HCT116 (cell line): ENCODE results near the gene AMOTL1. TPM values are rescaled to one million over a fixed set of nuclear protein-coding genes. Genes with fewer than 3 reads are reported as not detected.

Source experiments
- ATAC-seq: fragments of 200-7000 bp; cut with Tn5 transposase; 2 replicates; pipeline ENCODE4 v1.9.1; 2020; ENCODE audit warnings: mild to moderate bottlenecking, moderate library complexity
- BruUV-seq: library from RNA; stranded (reverse); fragments of 400-500 nt; replicated peaks from 2 replicates; lab custom pipeline; 2021; lab: Mats Ljungman, UMichigan
- CTCF ChIA-PET: fragments of 300-600 bp; sonication (Branson Sonifier 250); formaldehyde crosslinking; loops from one replicate; lab custom pipeline; 2021; ENCODE audit warnings: antibody characterized with exemption; lab: Charles Lee
- POLR2A ChIA-PET: fragments of 300-600, 350-600 bp; sonication (Branson Sonifier 250); formaldehyde crosslinking; loops from one replicate; lab custom pipeline; 2021; ENCODE audit warnings: antibody characterized with exemption; lab: Charles Lee
- RAD21 ChIA-PET, 2 experiments: fragments of 300-600 bp; sonication (Branson Sonifier 250); formaldehyde crosslinking; loops; one replicate each; lab custom pipeline; 2023; ENCODE audit warnings: low total read pairs in 2 of 2; ENCODE audit not compliant: uncharacterized antibody in 2 of 2, unreplicated experiment in 2 of 2, low non-redundant PET in 1 of 2; lab: Charles Lee
- DNase-seq: peaks from one replicate; pipeline ENCODE4 v3.0.0-alpha.2; 2010; ENCODE audit warnings: low read depth, low spot score
- H2AFZ ChIP-seq: fragments of 200-600 bp; shearing (Covaris generic), sonication (generic); 2 replicates; pipeline ENCODE4 v1.6.1; 2017; ENCODE audit warnings: low read depth, mixed run types, mixed read lengths, antibody characterized with exemption, low read length; ENCODE audit not compliant: poor library complexity, severe bottlenecking
- H3K27ac ChIP-seq: 2 replicates; pipeline ENCODE4 v1.5.1; 2012; ENCODE audit warnings: low read depth, low read length
- H3K27me3 ChIP-seq: fragments of 200-600 bp; sonication (generic); 2 replicates; pipeline ENCODE4 v1.6.1; 2016; ENCODE audit warnings: mixed run types, low read length, mixed read lengths; ENCODE audit not compliant: insufficient read depth
- H3K36me3 ChIP-seq, 2 experiments: fragments of 200-500 bp in 1 of 2; fragments of 200-600 bp in 1 of 2; sonication (Bioruptor generic) in 1 of 2; sonication (generic) in 1 of 2; 2 replicates each; pipeline versions ENCODE4 v1.5.1 to v1.6.1; 2014 to 2016; ENCODE audit warnings: low read length in 2 of 2, inconsistent platforms in 1 of 2, mixed read lengths in 1 of 2, mixed run types in 1 of 2; ENCODE audit not compliant: insufficient read depth in 2 of 2, control insufficient read depth in 1 of 2
- H3K4me1 ChIP-seq, 2 experiments: fragments of 200-600 bp in 1 of 2; sonication (generic) in 1 of 2; 2 replicates each; pipeline versions ENCODE4 v1.5.1 to v1.6.1; 2012 to 2017; ENCODE audit warnings: low read length in 2 of 2, inconsistent platforms in 1 of 2, mild to moderate bottlenecking in 1 of 2, mixed read lengths in 1 of 2, mixed run types in 1 of 2, moderate library complexity in 1 of 2; ENCODE audit not compliant: insufficient read depth in 2 of 2, control insufficient read depth in 1 of 2
- H3K4me2 ChIP-seq: fragments of 200-600 bp; sonication (generic); 2 replicates; pipeline ENCODE4 v1.6.1; 2017; ENCODE audit warnings: mixed run types, low read length, mixed read lengths
- H3K4me3 ChIP-seq, 2 experiments: fragments of 200-600 bp in 1 of 2; sonication (generic) in 1 of 2; replicated peaks in 1 of 2; 2 replicates each; pipeline ENCODE4 v1.5.1; 2011 to 2016; ENCODE audit warnings: low read length in 2 of 2, control low read depth in 1 of 2, low read depth in 1 of 2, mild to moderate bottlenecking in 1 of 2, mixed read lengths in 1 of 2, mixed run types in 1 of 2
- H3K79me2 ChIP-seq: fragments of 200-600 bp; sonication (generic); 2 replicates; pipeline ENCODE4 v1.6.1; 2017; ENCODE audit warnings: mild to moderate bottlenecking, mixed run types, low read length, moderate library complexity, mixed read lengths; ENCODE audit not compliant: insufficient read depth
- H3K9ac ChIP-seq: fragments of 200-600 bp; sonication (generic); 2 replicates; pipeline ENCODE4 v1.6.1; 2016; ENCODE audit warnings: low read length, mixed read lengths
- H3K9me2 ChIP-seq: fragments of 200-600 bp; sonication (generic), shearing (Covaris generic); 2 replicates; pipeline ENCODE4 v1.6.1; 2017; ENCODE audit warnings: mixed run types, mild to moderate bottlenecking, moderate library complexity; ENCODE audit not compliant: insufficient read depth
- H3K9me3 ChIP-seq, 2 experiments: fragments of 200-500 bp in 1 of 2; fragments of 200-600 bp in 1 of 2; sonication (Bioruptor generic) in 1 of 2; sonication (generic) in 1 of 2; 2 replicates each; pipeline ENCODE4 v1.6.1; 2014 to 2017; ENCODE audit warnings: low read length in 2 of 2, mixed read lengths in 2 of 2, inconsistent platforms in 1 of 2, low read depth in 1 of 2, mild to moderate bottlenecking in 1 of 2, mixed run types in 1 of 2, moderate library complexity in 1 of 2; ENCODE audit not compliant: control insufficient read depth in 1 of 2, insufficient read depth in 1 of 2
- H4K20me1 ChIP-seq: fragments of 200-600 bp; sonication (generic), shearing (Covaris generic); 2 replicates; pipeline ENCODE4 v1.6.1; 2017; ENCODE audit warnings: mixed run types, mild to moderate bottlenecking, moderate library complexity; ENCODE audit not compliant: insufficient read depth
- CBX3 ChIP-seq: IDR thresholded peaks from 2 replicates; pipeline ENCODE4 v1.6.1; 2012; ENCODE audit warnings: low read depth
- CEBPB ChIP-seq: IDR thresholded peaks from 2 replicates; pipeline ENCODE4 v1.6.1; 2012; ENCODE audit warnings: low read depth
- FOSL1 ChIP-seq: IDR thresholded peaks from 2 replicates; pipeline ENCODE4 v1.6.1; 2012; ENCODE audit warnings: low read depth
- JUND ChIP-seq: IDR thresholded peaks from 2 replicates; pipeline ENCODE4 v1.6.1; 2012
- POLR2AphosphoS5 ChIP-seq: IDR thresholded peaks from 2 replicates; pipeline ENCODE4 v1.6.1; 2011; ENCODE audit warnings: mild to moderate bottlenecking, low read depth, low read length, moderate library complexity
- RAD21 ChIP-seq: IDR thresholded peaks from 2 replicates; pipeline ENCODE4 v1.6.1; 2012; ENCODE audit warnings: low read depth, mild to moderate bottlenecking
- SP1 ChIP-seq: IDR thresholded peaks from 2 replicates; pipeline ENCODE4 v1.6.1; 2012; ENCODE audit warnings: low read depth
- SRF ChIP-seq: IDR thresholded peaks from 2 replicates; pipeline ENCODE4 v1.6.1; 2012; ENCODE audit warnings: low read depth
- TCF7L2 ChIP-seq: IDR thresholded peaks from 2 replicates; pipeline ENCODE4 v1.7.0; 2011; ENCODE audit warnings: borderline replicate concordance, inconsistent platforms; ENCODE audit not compliant: insufficient read depth, insufficient read length; ENCODE audit errors: extremely low read depth
- YY1 ChIP-seq: IDR thresholded peaks from 2 replicates; pipeline ENCODE4 v1.6.1; 2011; ENCODE audit warnings: low read length, low read depth, moderate library complexity, mild to moderate bottlenecking; ENCODE audit not compliant: insufficient replicate concordance; ENCODE audit errors: extremely low read depth
- ZFX ChIP-seq: fragments of 450-650 bp; IDR thresholded peaks from 2 replicates; pipeline ENCODE4 v1.6.1; 2017
- ZNF274 ChIP-seq: fragments of 200-500 bp; sonication (Bioruptor generic); IDR thresholded peaks from 2 replicates; pipeline ENCODE4 v1.6.1; 2014; ENCODE audit warnings: mild to moderate bottlenecking, low read depth, low read length, inconsistent platforms
- intact Hi-C: fragments of 100-400 bp; cut with micrococcal nuclease; formaldehyde crosslinking; loops from 2 replicates; pipeline ENCODE4 v1.10.0; 2022
- total RNA-seq: library from RNA; stranded (reverse); gene quantifications from one replicate; pipeline ENCODE4 v1.2.1, GENCODE V29; 2021; ENCODE audit not compliant: unreplicated experiment
- TF ChIP-seq, protein P1 (sequence below): IDR thresholded peaks from 2 replicates; pipeline ENCODE4 v1.6.1; 2012

Gene AMOTL1
- total RNA-seq, 1 experiment from 2014 or later, result 27.6 TPM

DNA sequence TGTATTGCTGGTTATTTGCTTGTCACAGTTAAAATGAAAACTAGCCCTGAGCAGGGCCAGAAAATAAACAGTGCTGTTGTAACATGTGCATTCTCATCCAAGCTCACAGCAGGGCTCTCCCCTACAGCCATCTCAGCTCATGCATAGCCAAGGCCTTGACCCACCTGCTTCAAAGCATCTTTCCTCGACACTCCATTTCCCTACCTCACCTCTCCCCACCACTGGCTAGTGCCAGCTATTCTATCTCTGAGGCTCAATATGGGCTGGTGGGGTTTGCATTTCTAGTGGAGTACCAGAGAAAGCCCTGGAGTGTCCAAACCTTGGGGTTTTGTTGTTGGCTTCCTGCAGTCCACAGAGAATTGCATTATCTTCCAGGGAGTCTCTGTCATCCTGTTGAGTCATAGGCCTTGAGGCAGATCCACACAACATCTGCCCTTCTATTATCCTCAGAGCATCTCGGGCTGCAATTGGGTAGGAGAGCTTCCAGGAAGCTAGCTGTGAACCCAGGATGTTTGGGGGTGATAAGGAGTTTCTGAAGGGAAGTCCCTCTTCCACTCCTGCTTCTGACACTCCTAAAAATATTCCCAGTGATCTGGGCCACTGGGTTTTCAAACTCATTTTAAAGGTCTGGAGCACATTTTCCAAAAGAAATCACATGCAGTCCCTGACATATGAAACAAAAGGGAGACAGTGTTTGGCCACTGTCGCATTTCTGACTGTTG lies 36.1 kb upstream of the AMOTL1 start:
- ChIA-PET CTCF (interaction anchor here (0.6 kb wide), 1 partner anchor 109 kb away, joined by 3 read pairs; no protein-coding TSS in a partner anchor), RAD21 (no interaction called here), POLR2A (no interaction called here)
- H2AFZ ChIP-seq, result peak overlapping the region; percentile 37
- intact Hi-C loops, result no loop called here
- no peaks in the 10 kb centered on the region for H3K9me3 ChIP-seq
- H4K20me1 ChIP-seq, result no peaks in the 10 kb centered on the region
- H3K4me1 ChIP-seq, result peaks cover 47 to 54% of the 10 kb centered on the region in 2 experiments
- H3K27me3 ChIP-seq, result no peaks in the 10 kb centered on the region
- BruUV-seq, result no TSS peak
- no peak overlapping the region for H3K9ac ChIP-seq
- H3K9me2 ChIP-seq, result no peaks in the 10 kb centered on the region
- no peak overlapping the region for H3K4me3 ChIP-seq
- TF ChIP-seq RAD21 (no peak), CBX3 (0 out of 2 replicates have a peak, but pooled peaks have one; percentile 3), ZNF274 (no peak), YY1 (no peak), TCF7L2 (peak; percentile 17), POLR2AphosphoS5 (no peak), ZFX (no peak), FOSL1 (peak; percentile 23; the same call in 1 of the 2 replicates), SP1 (no peak; the same call in 1 of the 2 replicates), SRF (no peak), CEBPB (0 out of 2 replicates have a peak, but pooled peaks have one; percentile 46), JUND (0 out of 2 replicates have a peak, but pooled peaks have one; percentile 21)
- TF ChIP-seq, protein P1, sequence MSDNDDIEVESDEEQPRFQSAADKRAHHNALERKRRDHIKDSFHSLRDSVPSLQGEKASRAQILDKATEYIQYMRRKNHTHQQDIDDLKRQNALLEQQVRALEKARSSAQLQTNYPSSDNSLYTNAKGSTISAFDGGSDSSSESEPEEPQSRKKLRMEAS, result no peak
- DNase-seq (no peak), ATAC-seq (peak; percentile 21)
- no peaks in the 10 kb centered on the region for H3K36me3 ChIP-seq
- no peaks in the 10 kb centered on the region for H3K79me2 ChIP-seq
- peak overlapping the region; percentile 27 for H3K4me2 ChIP-seq
- H3K27ac ChIP-seq, result no peak overlapping the region
